Smooth muscle cell (in vitro differentiated cells): ENCODE measurements around the gene ZNF2. TPM values are rescaled to one million over a fixed set of nuclear protein-coding genes. Genes with fewer than 3 reads are reported as not detected.
"Not testable (repeated sequence)": the region's sequence is repeated elsewhere in the genome, so short reads cannot be mapped to it uniquely, and the experiment has no call there.

Experiments
- DNase-seq: peaks from one replicate; lab custom pipeline; 2025; ENCODE audit not compliant: unreplicated experiment; lab: John Stamatoyannopoulos, UW
- H2AFZ ChIP-seq: fragments of 200-600 bp; sonication (generic); 2 replicates; pipeline ENCODE4 v1.6.0; 2016; ENCODE audit warnings: antibody characterized with exemption, low read depth, mild to moderate bottlenecking
- H3F3A ChIP-seq: fragments of 200-600 bp; sonication (generic); 2 replicates; pipeline ENCODE4 v1.6.0; 2017; ENCODE audit warnings: antibody characterized with exemption, low read depth
- H3K27ac ChIP-seq: fragments of 200-600 bp; sonication (generic); 2 replicates; pipeline ENCODE4 v1.5.1; 2016; ENCODE audit warnings: low read depth, mild to moderate bottlenecking
- H3K27me3 ChIP-seq: fragments of 200-600 bp; sonication (generic); 2 replicates; pipeline ENCODE4 v1.6.1; 2016; ENCODE audit warnings: low read depth, mild to moderate bottlenecking
- H3K36me3 ChIP-seq: fragments of 200-600 bp; sonication (generic); 2 replicates; pipeline ENCODE4 v1.5.1; 2016; ENCODE audit warnings: low read depth
- H3K4me1 ChIP-seq: fragments of 200-600 bp; sonication (generic); 2 replicates; pipeline ENCODE4 v1.5.1; 2016; ENCODE audit warnings: low read depth
- H3K4me2 ChIP-seq: fragments of 200-600 bp; sonication (generic); 2 replicates; pipeline ENCODE4 v1.6.0; 2016; ENCODE audit warnings: mild to moderate bottlenecking
- H3K4me3 ChIP-seq: fragments of 200-600 bp; sonication (generic); 2 replicates; pipeline ENCODE4 v1.5.1; 2016; ENCODE audit warnings: mild to moderate bottlenecking
- H3K79me2 ChIP-seq: fragments of 200-600 bp; sonication (generic); 2 replicates; pipeline ENCODE4 v1.6.0; 2016; ENCODE audit warnings: low read depth, mild to moderate bottlenecking
- H3K9ac ChIP-seq: fragments of 200-600 bp; sonication (generic); 2 replicates; pipeline ENCODE4 v1.6.0; 2016; ENCODE audit warnings: low read depth
- H3K9me3 ChIP-seq: fragments of 200-600 bp; sonication (generic); replicated peaks from 2 replicates; pipeline ENCODE4 v1.5.1; 2016; ENCODE audit warnings: low read depth
- H4K20me1 ChIP-seq: fragments of 200-600 bp; sonication (generic); 2 replicates; pipeline ENCODE4 v1.6.0; 2016; ENCODE audit warnings: low read depth
- CTCF ChIP-seq: fragments of 200-600 bp; sonication (generic); IDR thresholded peaks from 2 replicates; pipeline ENCODE4 v1.5.1; 2017; ENCODE audit warnings: borderline replicate concordance, mild to moderate bottlenecking, antibody characterized with exemption; ENCODE audit not compliant: insufficient read depth, poor library complexity, severe bottlenecking
- WGBS: methylation state at CpG from one replicate; pipeline ENCODE4 v1.1.7; 2016; ENCODE audit warnings: low lambda C conversion rate; 5-methylcytosine and 5-hydroxymethylcytosine counted together
- polyA plus RNA-seq: library from polyadenylated mRNA; unstranded; fragments of >200 nt; fragmentation: Nextera tagmentation; extraction: Ambion mirVana; gene quantifications from 2 replicates; pipeline ENCODE4 v1.2.1, GENCODE V29; 2016
- total RNA-seq: library from RNA; depleted of rRNA; stranded (reverse); fragments of >200 nt; gene quantifications from 2 replicates; pipeline ENCODE4 v1.2.3, GENCODE V29; 2014

The ZNF2 gene
- total and polyA plus RNA-seq, 2 experiments from 2014 or later = 1.8 to 7.0 TPM

- not testable (repeated sequence) for H2AFZ ChIP-seq, H3K4me1 ChIP-seq, H3K79me2 ChIP-seq, H3K4me3 ChIP-seq, H3K27ac ChIP-seq, H4K20me1 ChIP-seq, DNase-seq, H3K9ac ChIP-seq, H3K4me2 ChIP-seq, H3K36me3 ChIP-seq, H3F3A ChIP-seq, H3K9me3 ChIP-seq, H3K27me3 ChIP-seq
- TF ChIP-seq CTCF = peak; percentile 53
- WGBS = 27% methylated on average over 15 of the region's 15 CpGs
These were observed 27.3 kb downstream of the ZNF2 start for GRCh38 chr2:95192956-95193355.

- Histone ChIP-seq H3K9me3 (no peaks in the 10 kb centered on the region), H3K36me3 (no peaks in the 10 kb centered on the region), H3K27ac (no peak overlapping the region), H2AFZ (no peak overlapping the region), H3K4me2 (no peak overlapping the region), H3K9ac (no peak overlapping the region), H3K4me1 (peaks cover 10% of the 10 kb centered on the region), H3K4me3 (no peak overlapping the region), H4K20me1 (no peaks in the 10 kb centered on the region), H3F3A (no peaks in the 10 kb centered on the region), H3K79me2 (no peaks in the 10 kb centered on the region), H3K27me3 (no peaks in the 10 kb centered on the region)
- no peak for TF ChIP-seq CTCF
- no peak for DNase-seq
- 92% methylated on average over 4 of the region's 4 CpGs for WGBS
These were observed 38.3 kb downstream of the ZNF2 start for GRCh38 chr2:95203911-95204310.

GRCh38 chr2:95204396-95204795 lies 38.8 kb downstream of the ZNF2 start:
- DNase-seq = no peak
- 78% methylated on average over 2 of the region's 2 CpGs for WGBS
- Histone ChIP-seq H3K27ac (no peak overlapping the region), H3K9ac (no peak overlapping the region), H3K79me2 (no peaks in the 10 kb centered on the region), H3K4me1 (peaks cover 10% of the 10 kb centered on the region), H3F3A (no peaks in the 10 kb centered on the region), H3K9me3 (no peaks in the 10 kb centered on the region), H3K36me3 (no peaks in the 10 kb centered on the region), H3K27me3 (no peaks in the 10 kb centered on the region), H3K4me3 (no peak overlapping the region), H3K4me2 (no peak overlapping the region), H4K20me1 (no peaks in the 10 kb centered on the region), H2AFZ (no peak overlapping the region)
- TF ChIP-seq CTCF = no peak

GRCh38 chr2:95206096-95206495 lies 40.5 kb downstream of the ZNF2 start:
- peaks cover 8% of the 10 kb centered on the region for H3K9me3 ChIP-seq
- DNase-seq = no peak
- no peaks in the 10 kb centered on the region for H3F3A ChIP-seq
- H3K79me2 ChIP-seq = no peaks in the 10 kb centered on the region
- no peak for TF ChIP-seq CTCF
- peaks cover 10% of the 10 kb centered on the region for H3K4me1 ChIP-seq
- H2AFZ ChIP-seq = peak overlapping the region; percentile 100
- WGBS = 34% methylated on average over 10 of the region's 10 CpGs
- no peak overlapping the region for H3K27ac ChIP-seq
- H3K4me3 ChIP-seq = peak overlapping the region; percentile 89
- H4K20me1 ChIP-seq = no peaks in the 10 kb centered on the region
- no peaks in the 10 kb centered on the region for H3K27me3 ChIP-seq
- H3K36me3 ChIP-seq = peaks cover 9% of the 10 kb centered on the region
- peak overlapping the region; percentile 96 for H3K4me2 ChIP-seq
- H3K9ac ChIP-seq = no peak overlapping the region
